Measurements from ENCODE around the gene OSBPL1A. TPM values are rescaled to one million over a fixed set of nuclear protein-coding genes. Genes with fewer than 3 reads are reported as not detected.

The OSBPL1A gene
- total RNA-seq, 1 experiment from 2014 or later: 53.1 TPM

DNA sequence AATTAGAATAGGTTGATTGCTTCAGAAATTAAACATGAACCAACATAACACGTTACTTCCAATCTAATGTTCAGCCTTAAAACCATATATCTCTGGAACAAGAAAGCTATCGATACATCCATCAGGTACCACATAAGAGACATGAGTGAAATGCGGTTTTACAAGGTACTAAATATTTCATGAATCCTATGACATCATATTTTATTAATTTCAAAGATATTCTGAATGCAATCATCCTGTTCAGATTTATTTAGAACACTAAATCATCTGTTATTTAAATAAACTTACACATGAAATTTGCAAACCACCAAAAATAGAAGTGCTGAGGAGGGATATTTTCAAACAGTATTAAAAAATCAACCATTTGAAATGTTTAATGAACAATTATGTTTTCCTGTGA is 119.0 kb downstream of the OSBPL1A start (continued):
- TF ChIP-seq, protein P1, sequence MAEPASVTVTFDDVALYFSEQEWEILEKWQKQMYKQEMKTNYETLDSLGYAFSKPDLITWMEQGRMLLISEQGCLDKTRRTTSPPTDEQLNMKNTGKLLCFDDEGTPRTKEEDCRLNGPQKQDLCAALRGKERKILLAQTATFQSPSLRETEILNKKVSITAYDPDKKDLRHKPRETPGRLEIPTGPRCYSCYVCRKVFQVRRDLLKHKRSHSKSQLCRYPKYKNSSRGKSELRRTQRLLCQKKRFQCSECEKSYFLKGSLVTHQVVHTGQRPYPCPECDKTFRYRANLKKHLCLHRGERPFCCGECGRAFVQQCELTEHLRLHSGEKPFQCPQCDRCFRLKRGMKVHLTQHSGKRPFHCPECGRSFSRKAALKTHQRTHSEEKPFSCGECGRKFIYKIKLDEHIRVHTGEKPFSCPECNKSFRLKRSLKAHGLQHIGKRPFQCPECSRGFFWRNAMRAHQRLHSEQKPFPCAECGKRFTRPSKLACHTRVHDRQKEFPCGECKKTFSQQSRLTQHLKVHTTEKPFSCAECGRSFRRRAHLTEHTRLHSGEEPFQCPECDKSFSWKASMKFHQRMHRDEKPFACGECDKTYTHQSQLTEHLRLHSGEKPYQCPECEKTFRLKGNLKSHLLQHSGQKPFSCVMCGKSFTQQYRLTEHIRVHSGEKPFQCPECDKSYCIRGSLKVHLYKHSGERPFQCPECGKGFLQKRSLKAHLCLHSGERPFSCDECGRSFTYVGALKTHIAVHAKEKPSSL (CRISPR knock-in tag; conservative IDR thresholded peaks at IDR 0.05): no peak
- no peak for TF ChIP-seq GABPB1 (CRISPR knock-in tag; IDR thresholded peaks at IDR 0.05)
- TF ChIP-seq, protein P2, sequence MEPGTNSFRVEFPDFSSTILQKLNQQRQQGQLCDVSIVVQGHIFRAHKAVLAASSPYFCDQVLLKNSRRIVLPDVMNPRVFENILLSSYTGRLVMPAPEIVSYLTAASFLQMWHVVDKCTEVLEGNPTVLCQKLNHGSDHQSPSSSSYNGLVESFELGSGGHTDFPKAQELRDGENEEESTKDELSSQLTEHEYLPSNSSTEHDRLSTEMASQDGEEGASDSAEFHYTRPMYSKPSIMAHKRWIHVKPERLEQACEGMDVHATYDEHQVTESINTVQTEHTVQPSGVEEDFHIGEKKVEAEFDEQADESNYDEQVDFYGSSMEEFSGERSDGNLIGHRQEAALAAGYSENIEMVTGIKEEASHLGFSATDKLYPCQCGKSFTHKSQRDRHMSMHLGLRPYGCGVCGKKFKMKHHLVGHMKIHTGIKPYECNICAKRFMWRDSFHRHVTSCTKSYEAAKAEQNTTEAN (CRISPR knock-in tag; IDR thresholded peaks at IDR 0.05): no peak
- no peak for TF ChIP-seq RELA (CRISPR knock-in tag; IDR thresholded peaks at IDR 0.05; ENCODE audit: borderline replicate concordance)
- no peak for TF ChIP-seq ZBTB21 (CRISPR knock-in tag; IDR thresholded peaks at IDR 0.05; ENCODE audit: borderline replicate concordance)
- no peak for TF ChIP-seq IRF2 (CRISPR knock-in tag; IDR thresholded peaks at IDR 0.05; ENCODE audit: borderline replicate concordance, low read depth)
- TF ChIP-seq, protein P3, sequence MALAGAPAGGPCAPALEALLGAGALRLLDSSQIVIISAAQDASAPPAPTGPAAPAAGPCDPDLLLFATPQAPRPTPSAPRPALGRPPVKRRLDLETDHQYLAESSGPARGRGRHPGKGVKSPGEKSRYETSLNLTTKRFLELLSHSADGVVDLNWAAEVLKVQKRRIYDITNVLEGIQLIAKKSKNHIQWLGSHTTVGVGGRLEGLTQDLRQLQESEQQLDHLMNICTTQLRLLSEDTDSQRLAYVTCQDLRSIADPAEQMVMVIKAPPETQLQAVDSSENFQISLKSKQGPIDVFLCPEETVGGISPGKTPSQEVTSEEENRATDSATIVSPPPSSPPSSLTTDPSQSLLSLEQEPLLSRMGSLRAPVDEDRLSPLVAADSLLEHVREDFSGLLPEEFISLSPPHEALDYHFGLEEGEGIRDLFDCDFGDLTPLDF (CRISPR knock-in tag; IDR thresholded peaks at IDR 0.05): no peak

DNA sequence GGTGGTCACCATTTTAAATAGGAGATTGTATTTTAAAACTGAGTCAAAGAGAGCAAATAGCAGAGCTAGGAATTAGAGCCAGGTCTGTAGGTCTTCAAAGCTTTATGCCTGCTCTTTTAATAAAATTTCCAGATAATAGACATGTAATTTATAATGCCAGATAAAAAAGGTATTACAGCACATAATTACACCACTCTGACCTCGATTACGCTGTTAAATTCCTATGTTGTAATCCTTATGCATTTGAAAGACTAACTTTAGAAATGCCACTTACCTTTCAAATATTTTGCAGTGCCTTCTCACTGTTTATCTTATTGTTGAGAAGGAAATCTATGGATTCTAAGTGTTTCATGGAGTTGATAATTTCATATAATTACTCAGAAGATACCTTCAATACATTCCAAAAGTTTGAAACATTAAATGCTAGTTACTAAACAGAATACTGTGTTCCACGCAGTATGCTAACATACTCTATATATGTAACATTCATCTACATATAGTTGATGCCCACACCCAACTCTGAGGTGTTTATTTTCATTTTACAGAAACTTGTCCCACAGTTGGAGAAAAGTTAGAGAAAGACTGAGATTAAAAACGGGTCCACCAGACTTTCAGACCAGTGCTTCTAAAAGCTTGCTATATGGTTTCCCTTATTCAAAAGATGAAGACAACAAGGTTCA is 120.0 kb downstream of the OSBPL1A start:
- Mint-ChIP-seq H3K9me3 (peaks cover 20% of the 10 kb centered on the region), H3K27me3 (ENCODE audit: low read depth) (no peaks in the 10 kb centered on the region), H3K4me3 (no peak overlapping the region), H3K27ac (no peak overlapping the region), H3K4me1 (no peaks in the 10 kb centered on the region), H3K36me3 (peaks cover 24% of the 10 kb centered on the region)
- no peak for DNase-seq (ENCODE audit: low spot score)
- no peak for TF ChIP-seq NR3C1 (CRISPR knock-in tag; conservative IDR thresholded peaks at IDR 0.05; ENCODE audit: low read depth)
- TF ChIP-seq, protein P4, sequence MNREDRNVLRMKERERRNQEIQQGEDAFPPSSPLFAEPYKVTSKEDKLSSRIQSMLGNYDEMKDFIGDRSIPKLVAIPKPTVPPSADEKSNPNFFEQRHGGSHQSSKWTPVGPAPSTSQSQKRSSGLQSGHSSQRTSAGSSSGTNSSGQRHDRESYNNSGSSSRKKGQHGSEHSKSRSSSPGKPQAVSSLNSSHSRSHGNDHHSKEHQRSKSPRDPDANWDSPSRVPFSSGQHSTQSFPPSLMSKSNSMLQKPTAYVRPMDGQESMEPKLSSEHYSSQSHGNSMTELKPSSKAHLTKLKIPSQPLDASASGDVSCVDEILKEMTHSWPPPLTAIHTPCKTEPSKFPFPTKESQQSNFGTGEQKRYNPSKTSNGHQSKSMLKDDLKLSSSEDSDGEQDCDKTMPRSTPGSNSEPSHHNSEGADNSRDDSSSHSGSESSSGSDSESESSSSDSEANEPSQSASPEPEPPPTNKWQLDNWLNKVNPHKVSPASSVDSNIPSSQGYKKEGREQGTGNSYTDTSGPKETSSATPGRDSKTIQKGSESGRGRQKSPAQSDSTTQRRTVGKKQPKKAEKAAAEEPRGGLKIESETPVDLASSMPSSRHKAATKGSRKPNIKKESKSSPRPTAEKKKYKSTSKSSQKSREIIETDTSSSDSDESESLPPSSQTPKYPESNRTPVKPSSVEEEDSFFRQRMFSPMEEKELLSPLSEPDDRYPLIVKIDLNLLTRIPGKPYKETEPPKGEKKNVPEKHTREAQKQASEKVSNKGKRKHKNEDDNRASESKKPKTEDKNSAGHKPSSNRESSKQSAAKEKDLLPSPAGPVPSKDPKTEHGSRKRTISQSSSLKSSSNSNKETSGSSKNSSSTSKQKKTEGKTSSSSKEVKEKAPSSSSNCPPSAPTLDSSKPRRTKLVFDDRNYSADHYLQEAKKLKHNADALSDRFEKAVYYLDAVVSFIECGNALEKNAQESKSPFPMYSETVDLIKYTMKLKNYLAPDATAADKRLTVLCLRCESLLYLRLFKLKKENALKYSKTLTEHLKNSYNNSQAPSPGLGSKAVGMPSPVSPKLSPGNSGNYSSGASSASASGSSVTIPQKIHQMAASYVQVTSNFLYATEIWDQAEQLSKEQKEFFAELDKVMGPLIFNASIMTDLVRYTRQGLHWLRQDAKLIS (CRISPR knock-in tag; IDR thresholded peaks at IDR 0.05; ENCODE audit: borderline replicate concordance): no peak
- no peak for TF ChIP-seq KAT7 (CRISPR knock-in tag; IDR thresholded peaks at IDR 0.05; ENCODE audit: borderline replicate concordance)
- TF ChIP-seq ZNF232 (CRISPR knock-in tag; IDR thresholded peaks at IDR 0.05): no peak
- TF ChIP-seq ZNF423 (CRISPR knock-in tag; IDR thresholded peaks at IDR 0.05): no peak
- no peak for TF ChIP-seq GTF2I (CRISPR knock-in tag; conservative IDR thresholded peaks at IDR 0.05)
- TF ChIP-seq, protein P5, sequence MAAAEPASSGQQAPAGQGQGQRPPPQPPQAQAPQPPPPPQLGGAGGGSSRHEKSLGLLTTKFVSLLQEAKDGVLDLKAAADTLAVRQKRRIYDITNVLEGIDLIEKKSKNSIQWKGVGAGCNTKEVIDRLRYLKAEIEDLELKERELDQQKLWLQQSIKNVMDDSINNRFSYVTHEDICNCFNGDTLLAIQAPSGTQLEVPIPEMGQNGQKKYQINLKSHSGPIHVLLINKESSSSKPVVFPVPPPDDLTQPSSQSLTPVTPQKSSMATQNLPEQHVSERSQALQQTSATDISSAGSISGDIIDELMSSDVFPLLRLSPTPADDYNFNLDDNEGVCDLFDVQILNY (CRISPR knock-in tag; IDR thresholded peaks at IDR 0.05): no peak
- no peak for TF ChIP-seq FOXP1 (CRISPR knock-in tag; IDR thresholded peaks at IDR 0.05; ENCODE audit: borderline replicate concordance)
- no peak for TF ChIP-seq NFYB (CRISPR knock-in tag; conservative IDR thresholded peaks at IDR 0.05; ENCODE audit: low read depth)
- no peak for TF ChIP-seq NR2C2 (CRISPR knock-in tag; IDR thresholded peaks at IDR 0.05)
- no peak for TF ChIP-seq SOX15 (CRISPR knock-in tag; IDR thresholded peaks at IDR 0.05)
- TF ChIP-seq, protein P6, sequence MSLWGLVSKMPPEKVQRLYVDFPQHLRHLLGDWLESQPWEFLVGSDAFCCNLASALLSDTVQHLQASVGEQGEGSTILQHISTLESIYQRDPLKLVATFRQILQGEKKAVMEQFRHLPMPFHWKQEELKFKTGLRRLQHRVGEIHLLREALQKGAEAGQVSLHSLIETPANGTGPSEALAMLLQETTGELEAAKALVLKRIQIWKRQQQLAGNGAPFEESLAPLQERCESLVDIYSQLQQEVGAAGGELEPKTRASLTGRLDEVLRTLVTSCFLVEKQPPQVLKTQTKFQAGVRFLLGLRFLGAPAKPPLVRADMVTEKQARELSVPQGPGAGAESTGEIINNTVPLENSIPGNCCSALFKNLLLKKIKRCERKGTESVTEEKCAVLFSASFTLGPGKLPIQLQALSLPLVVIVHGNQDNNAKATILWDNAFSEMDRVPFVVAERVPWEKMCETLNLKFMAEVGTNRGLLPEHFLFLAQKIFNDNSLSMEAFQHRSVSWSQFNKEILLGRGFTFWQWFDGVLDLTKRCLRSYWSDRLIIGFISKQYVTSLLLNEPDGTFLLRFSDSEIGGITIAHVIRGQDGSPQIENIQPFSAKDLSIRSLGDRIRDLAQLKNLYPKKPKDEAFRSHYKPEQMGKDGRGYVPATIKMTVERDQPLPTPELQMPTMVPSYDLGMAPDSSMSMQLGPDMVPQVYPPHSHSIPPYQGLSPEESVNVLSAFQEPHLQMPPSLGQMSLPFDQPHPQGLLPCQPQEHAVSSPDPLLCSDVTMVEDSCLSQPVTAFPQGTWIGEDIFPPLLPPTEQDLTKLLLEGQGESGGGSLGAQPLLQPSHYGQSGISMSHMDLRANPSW (CRISPR knock-in tag; conservative IDR thresholded peaks at IDR 0.05; ENCODE audit: low read depth): no peak
- TF ChIP-seq SP1 (CRISPR knock-in tag; conservative IDR thresholded peaks at IDR 0.05): no peak
- no peak for TF ChIP-seq MYBL2 (CRISPR knock-in tag; IDR thresholded peaks at IDR 0.05)
- TF ChIP-seq ZNF416 (CRISPR knock-in tag; IDR thresholded peaks at IDR 0.05): no peak
- ChIA-PET CTCF (no interaction called here), POLR2A (no interaction called here)
- no peak for ATAC-seq

All from WTC11 (cell line).